ENCODE results near the gene CCT6A.
"Not testable (repeated sequence)": the region's sequence is repeated elsewhere in the genome, so short reads cannot be mapped to it uniquely, and the experiment has no call there.

CCT6A gene

GRCh38 chr7:56105508-56105907 lies 53.9 kb downstream of the CCT6A start:
- peak; percentile 11 for DNase-seq

- peak; percentile 93 for DNase-seq
These were observed 54.8 kb downstream of the CCT6A start, which contains the start of gene CHCHD2 for GRCh38 chr7:56106108-56107073. CHCHD2 (minus strand) TSS chr7:56106476; CDS start chr7:56106413, 63 bp downstream.

- DNase-seq: no peak
These were observed 56.3 kb downstream of the CCT6A start for GRCh38 chr7:56107954-56108258.

DNA sequence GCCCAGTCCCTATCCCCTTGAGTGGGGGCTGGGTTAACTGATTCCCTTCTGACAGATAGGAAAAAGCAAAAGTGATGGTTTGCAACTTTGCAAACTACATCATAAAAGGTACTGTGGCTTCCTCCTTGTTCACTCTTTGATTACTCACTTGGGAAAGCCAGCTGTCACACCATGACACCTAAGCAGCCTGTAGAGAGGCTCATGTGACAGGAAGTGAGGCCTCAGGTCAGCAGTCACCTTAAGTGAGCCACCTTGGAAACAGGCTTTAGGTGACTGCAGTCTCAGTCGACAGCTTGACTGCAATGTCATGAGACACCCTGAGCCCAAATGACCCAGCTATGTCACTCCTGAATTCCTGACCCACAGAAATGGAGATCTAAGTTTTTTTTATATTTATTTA lies 59.0 kb downstream of the CCT6A start:
- DNase-seq: no peak

DNA sequence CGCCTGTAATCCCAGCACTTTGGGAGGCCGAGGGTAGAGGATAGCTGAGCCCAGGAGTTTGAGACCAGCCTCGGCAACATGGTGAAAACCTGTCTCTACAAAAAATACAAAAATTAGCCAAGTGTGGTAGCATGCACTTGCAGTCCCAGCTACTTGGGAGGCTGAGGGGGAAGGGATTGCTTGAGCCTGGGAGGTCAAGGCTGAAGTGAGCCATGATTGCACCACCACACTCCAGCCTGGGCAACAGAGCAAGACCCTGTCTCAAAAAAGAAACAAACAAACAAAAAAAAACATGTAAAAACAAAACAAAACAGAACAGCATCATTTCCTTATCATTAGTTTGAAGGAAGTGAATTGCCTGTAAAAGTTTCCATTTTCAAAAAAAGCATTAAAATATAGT lies 60.7 kb downstream of the CCT6A start:
- not testable (repeated sequence) for DNase-seq
